ENCODE results near the gene MARK4. TPM values are rescaled to one million over a fixed set of nuclear protein-coding genes. Genes with fewer than 3 reads are reported as not detected.

Gene MARK4
- total RNA-seq, 1 experiment from 2014 or later = 7.7 TPM

GRCh38 chr19:45344621-45345505 is 93.8 kb downstream of the MARK4 start:
- in situ Hi-C loops (cut with HindIII; ENCODE audit: low pct_unique_long_range_greater_than_20kb, low sequenced_read_pairs) = no loop called here
- no peak for DNase-seq (ENCODE audit: low read depth, low spot score)

GRCh38 chr19:45345506-45345860 is 94.4 kb downstream of the MARK4 start:
- DNase-seq (ENCODE audit: low read depth, low spot score) = no peak
- in situ Hi-C loops (cut with HindIII; ENCODE audit: low pct_unique_long_range_greater_than_20kb, low sequenced_read_pairs) = no loop called here

GRCh38 chr19:45346449-45346848 is 95.4 kb downstream of the MARK4 start:
- in situ Hi-C loops (cut with HindIII; ENCODE audit: low pct_unique_long_range_greater_than_20kb, low sequenced_read_pairs) = no loop called here
- DNase-seq (ENCODE audit: low read depth, low spot score) = no peak

- in situ Hi-C loops (cut with HindIII; ENCODE audit: low pct_unique_long_range_greater_than_20kb, low sequenced_read_pairs) = no loop called here
- DNase-seq (ENCODE audit: low read depth, low spot score) = no peak
Measured at GRCh38 chr19:45347570-45348366, 96.7 kb downstream of the MARK4 start.

GRCh38 chr19:45348367-45349125 is 97.5 kb downstream of the MARK4 start:
- no peak for DNase-seq (ENCODE audit: low read depth, low spot score)
- in situ Hi-C loops (cut with HindIII; ENCODE audit: low pct_unique_long_range_greater_than_20kb, low sequenced_read_pairs) = no loop called here

GRCh38 chr19:45349126-45349415 is 98.0 kb downstream of the MARK4 start:
- in situ Hi-C loops (cut with HindIII; ENCODE audit: low pct_unique_long_range_greater_than_20kb, low sequenced_read_pairs) = no loop called here
- DNase-seq (ENCODE audit: low read depth, low spot score) = no peak

- in situ Hi-C loops (cut with HindIII; ENCODE audit: low pct_unique_long_range_greater_than_20kb, low sequenced_read_pairs) = no loop called here
- no peak for DNase-seq (ENCODE audit: low read depth, low spot score)
Measured at GRCh38 chr19:45349430-45349941, 98.4 kb downstream of the MARK4 start.

- no peak for DNase-seq (ENCODE audit: low read depth, low spot score)
- in situ Hi-C loops (cut with HindIII; ENCODE audit: low pct_unique_long_range_greater_than_20kb, low sequenced_read_pairs) = no loop called here
Measured at GRCh38 chr19:45350477-45351058, 99.5 kb downstream of the MARK4 start.

GRCh38 chr19:45351401-45351952 is 100.4 kb downstream of the MARK4 start:
- in situ Hi-C loops (cut with HindIII; ENCODE audit: low pct_unique_long_range_greater_than_20kb, low sequenced_read_pairs) = no loop called here
- no peak for DNase-seq (ENCODE audit: low read depth, low spot score)

GRCh38 chr19:45352062-45352461 is 101.0 kb downstream of the MARK4 start:
- in situ Hi-C loops (cut with HindIII; ENCODE audit: low pct_unique_long_range_greater_than_20kb, low sequenced_read_pairs) = no loop called here
- DNase-seq (ENCODE audit: low read depth, low spot score) = no peak

- in situ Hi-C loops (cut with HindIII; ENCODE audit: low pct_unique_long_range_greater_than_20kb, low sequenced_read_pairs) = no loop called here
Measured at GRCh38 chr19:45352471-45352870, 101.4 kb downstream of the MARK4 start.

GRCh38 chr19:45352914-45353796 is 102.1 kb downstream of the MARK4 start:
- peak; percentile 37 for DNase-seq (ENCODE audit: low read depth, low spot score)
- in situ Hi-C loops (cut with HindIII; ENCODE audit: low pct_unique_long_range_greater_than_20kb, low sequenced_read_pairs) = no loop called here

More at GRCh38 chr19:45352471-45352870, 101.4 kb downstream of the MARK4 start:
- DNase-seq (ENCODE audit: low read depth, low spot score) = no peak

- no peak for DNase-seq (ENCODE audit: low read depth, low spot score)
- in situ Hi-C loops (cut with HindIII; ENCODE audit: low pct_unique_long_range_greater_than_20kb, low sequenced_read_pairs) = no loop called here
Measured at GRCh38 chr19:45354241-45354842, 103.3 kb downstream of the MARK4 start.
